ENCODE results near the gene RMDN3. TPM values are rescaled to one million over a fixed set of nuclear protein-coding genes. Genes with fewer than 3 reads are reported as not detected.

RMDN3 gene
- total and polyA plus RNA-seq, 2 experiments from 2014 or later: 26.0 to 46.8 TPM

DNA sequence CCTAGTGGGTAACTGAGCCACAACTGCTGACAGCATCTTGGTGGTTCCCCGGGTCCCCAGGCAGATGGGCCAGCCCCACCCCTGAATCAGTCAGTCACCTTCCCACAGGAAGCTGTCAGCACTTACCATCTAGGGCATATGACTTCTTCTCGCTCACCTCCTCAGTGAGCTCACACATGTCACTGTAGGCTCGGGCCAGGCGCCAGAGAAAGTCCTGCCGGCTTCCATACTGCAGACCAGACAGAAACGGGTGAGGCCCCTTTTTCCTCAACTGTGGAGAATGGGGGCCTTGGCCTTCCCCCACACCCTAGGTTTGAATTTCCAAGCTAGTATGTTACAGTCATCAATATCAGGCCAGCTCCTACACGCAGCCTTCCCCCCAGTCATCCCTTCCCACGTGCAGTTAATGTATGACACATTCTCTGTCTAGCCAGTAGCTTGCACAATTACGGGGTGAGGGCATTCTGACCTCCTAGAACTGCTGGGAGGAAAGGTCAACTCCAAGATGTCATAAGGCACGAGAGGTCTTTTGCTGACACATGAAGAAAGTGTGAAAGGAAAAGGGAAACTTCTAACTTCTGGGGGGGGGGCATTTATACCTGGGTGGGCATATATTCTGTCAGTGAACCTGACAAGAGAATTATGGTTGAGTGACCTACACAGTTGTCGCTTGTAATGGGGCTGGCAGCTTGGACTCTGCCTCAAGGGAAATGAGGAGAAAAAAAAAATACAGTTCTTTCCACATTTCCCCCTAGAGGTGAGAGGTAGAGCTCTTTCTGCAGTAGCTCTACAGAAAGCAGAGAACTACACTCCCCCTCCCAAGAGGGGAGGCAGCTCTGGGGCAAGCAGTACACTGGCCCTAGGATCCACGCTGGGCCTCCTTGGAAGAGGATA lies 10.9 kb downstream of the RMDN3 start:
- WGBS (ENCODE audit: low lambda C conversion rate, missing lambda C conversion rate): 80% methylated on average over 12 of the region's 12 CpGs
- peak; percentile 44 for DNase-seq (ENCODE audit: low spot score)
- H3K4me2 ChIP-seq: no peak overlapping the region
- H4K20me1 ChIP-seq (ENCODE audit: insufficient read depth, poor library complexity, severe bottlenecking): no peaks in the 10 kb centered on the region
- no peaks in the 10 kb centered on the region for H3K36me3 ChIP-seq (replicated peaks; ENCODE audit: insufficient read depth, low read depth)
- no peaks in the 10 kb centered on the region for H3K9me3 ChIP-seq (ENCODE audit: low read depth)
- H3K4me1 ChIP-seq (ENCODE audit: insufficient read depth): peaks cover 8% of the 10 kb centered on the region
- TF ChIP-seq EZH2 (IDR thresholded peaks at IDR 0.05; ENCODE audit: borderline replicate concordance) (no peak), EZH2phosphoT487 (IDR thresholded peaks at IDR 0.05; ENCODE audit: low read depth, severe bottlenecking, unreplicated experiment) (no peak)
- TF ChIP-seq, protein P1, sequence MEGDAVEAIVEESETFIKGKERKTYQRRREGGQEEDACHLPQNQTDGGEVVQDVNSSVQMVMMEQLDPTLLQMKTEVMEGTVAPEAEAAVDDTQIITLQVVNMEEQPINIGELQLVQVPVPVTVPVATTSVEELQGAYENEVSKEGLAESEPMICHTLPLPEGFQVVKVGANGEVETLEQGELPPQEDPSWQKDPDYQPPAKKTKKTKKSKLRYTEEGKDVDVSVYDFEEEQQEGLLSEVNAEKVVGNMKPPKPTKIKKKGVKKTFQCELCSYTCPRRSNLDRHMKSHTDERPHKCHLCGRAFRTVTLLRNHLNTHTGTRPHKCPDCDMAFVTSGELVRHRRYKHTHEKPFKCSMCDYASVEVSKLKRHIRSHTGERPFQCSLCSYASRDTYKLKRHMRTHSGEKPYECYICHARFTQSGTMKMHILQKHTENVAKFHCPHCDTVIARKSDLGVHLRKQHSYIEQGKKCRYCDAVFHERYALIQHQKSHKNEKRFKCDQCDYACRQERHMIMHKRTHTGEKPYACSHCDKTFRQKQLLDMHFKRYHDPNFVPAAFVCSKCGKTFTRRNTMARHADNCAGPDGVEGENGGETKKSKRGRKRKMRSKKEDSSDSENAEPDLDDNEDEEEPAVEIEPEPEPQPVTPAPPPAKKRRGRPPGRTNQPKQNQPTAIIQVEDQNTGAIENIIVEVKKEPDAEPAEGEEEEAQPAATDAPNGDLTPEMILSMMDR (IDR thresholded peaks at IDR 0.05; ENCODE audit: poor library complexity): no peak
- peaks cover 9% of the 10 kb centered on the region for H3K79me2 ChIP-seq
- no peaks in the 10 kb centered on the region for H3K27me3 ChIP-seq
- no peak overlapping the region for H3K4me3 ChIP-seq
- no peak overlapping the region for H2AFZ ChIP-seq
- H3K9me2 ChIP-seq (replicated peaks; ENCODE audit: insufficient read depth): no peaks in the 10 kb centered on the region
- H3K27ac ChIP-seq: peak overlapping the region; percentile 54

DNA sequence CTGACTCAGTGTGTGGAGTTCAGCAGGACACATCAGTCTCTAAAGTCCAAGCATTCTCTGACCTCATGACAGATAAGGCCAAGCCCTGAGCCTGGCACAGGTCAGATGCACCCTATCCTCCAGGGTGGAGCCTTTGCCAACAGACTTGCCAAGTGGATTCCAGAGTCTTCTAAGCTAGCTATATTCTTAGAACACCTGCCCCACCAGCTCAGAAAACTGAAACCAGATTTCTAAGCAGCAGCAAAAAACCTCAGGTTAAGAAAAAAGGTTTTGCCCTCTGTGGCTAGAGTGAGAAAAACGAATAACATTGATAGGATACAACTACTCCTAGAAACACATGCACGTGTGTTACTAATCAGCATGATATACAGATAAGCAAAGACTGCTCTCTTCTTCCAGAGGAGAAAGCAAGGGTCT lies 11.6 kb downstream of the RMDN3 start:
- Histone ChIP-seq H3K9me2 (replicated peaks; ENCODE audit: insufficient read depth) (no peaks in the 10 kb centered on the region), H3K9me3 (ENCODE audit: low read depth) (no peaks in the 10 kb centered on the region), H3K27me3 (no peaks in the 10 kb centered on the region), H3K79me2 (peaks cover 5% of the 10 kb centered on the region), H3K36me3 (replicated peaks; ENCODE audit: insufficient read depth, low read depth) (no peaks in the 10 kb centered on the region), H3K4me3 (no peak overlapping the region), H3K4me1 (ENCODE audit: insufficient read depth) (peaks cover 8% of the 10 kb centered on the region), H3K27ac (peak overlapping the region; percentile 54), H3K4me2 (no peak overlapping the region), H4K20me1 (ENCODE audit: insufficient read depth, poor library complexity, severe bottlenecking) (no peaks in the 10 kb centered on the region), H2AFZ (no peak overlapping the region)
- TF ChIP-seq EZH2phosphoT487 (IDR thresholded peaks at IDR 0.05; ENCODE audit: low read depth, severe bottlenecking, unreplicated experiment): no peak
- TF ChIP-seq, protein P1 (IDR thresholded peaks at IDR 0.05; ENCODE audit: poor library complexity): no peak
- TF ChIP-seq EZH2 (IDR thresholded peaks at IDR 0.05; ENCODE audit: borderline replicate concordance): no peak
- no peak for DNase-seq (ENCODE audit: low spot score)
- 86% methylated on average over 2 of the region's 2 CpGs for WGBS (ENCODE audit: low lambda C conversion rate, missing lambda C conversion rate)

DNA sequence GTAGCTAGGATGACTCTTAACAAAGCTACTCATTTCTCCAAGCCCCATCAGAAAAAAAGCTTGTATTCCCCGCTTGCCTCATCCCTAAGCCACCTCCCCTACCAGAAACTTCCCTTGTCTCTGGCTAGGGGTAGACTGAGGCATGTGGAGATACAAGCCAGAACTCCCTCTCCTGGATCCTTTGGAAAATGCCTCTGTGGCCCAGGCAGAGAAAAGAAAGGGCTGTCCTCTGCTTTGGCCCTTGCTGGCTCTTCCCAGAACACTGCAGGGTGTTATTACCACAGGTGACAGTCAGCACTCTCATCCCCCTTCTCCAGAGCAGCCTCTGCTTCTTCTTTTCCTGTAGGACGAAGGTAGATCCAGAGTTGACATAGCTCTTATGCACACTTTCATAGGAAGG lies 15.2 kb downstream of the RMDN3 start:
- H3K27me3 ChIP-seq: no peaks in the 10 kb centered on the region

More for the DNA sequence above, 15.2 kb downstream of the RMDN3 start:
- H2AFZ ChIP-seq: no peak overlapping the region
- no peaks in the 10 kb centered on the region for H4K20me1 ChIP-seq (ENCODE audit: insufficient read depth, poor library complexity, severe bottlenecking)
- H3K4me2 ChIP-seq: no peak overlapping the region
- no peak for DNase-seq (ENCODE audit: low spot score)
- TF ChIP-seq, protein P1 (IDR thresholded peaks at IDR 0.05; ENCODE audit: poor library complexity): no peak
- TF ChIP-seq EZH2phosphoT487 (IDR thresholded peaks at IDR 0.05; ENCODE audit: low read depth, severe bottlenecking, unreplicated experiment) (no peak), EZH2 (IDR thresholded peaks at IDR 0.05; ENCODE audit: borderline replicate concordance) (no peak)
- H3K36me3 ChIP-seq (replicated peaks; ENCODE audit: insufficient read depth, low read depth): no peaks in the 10 kb centered on the region
- no peaks in the 10 kb centered on the region for H3K79me2 ChIP-seq
- no peaks in the 10 kb centered on the region for H3K9me3 ChIP-seq (ENCODE audit: low read depth)
- no peak overlapping the region for H3K27ac ChIP-seq
- H3K4me3 ChIP-seq: no peak overlapping the region
- 83% methylated on average over 2 of the region's 2 CpGs for WGBS (ENCODE audit: low lambda C conversion rate, missing lambda C conversion rate)
- H3K4me1 ChIP-seq (ENCODE audit: insufficient read depth): no peaks in the 10 kb centered on the region
- no peaks in the 10 kb centered on the region for H3K9me2 ChIP-seq (replicated peaks; ENCODE audit: insufficient read depth)
